ENCODE data around the gene AARS2.

The AARS2 gene

DNA sequence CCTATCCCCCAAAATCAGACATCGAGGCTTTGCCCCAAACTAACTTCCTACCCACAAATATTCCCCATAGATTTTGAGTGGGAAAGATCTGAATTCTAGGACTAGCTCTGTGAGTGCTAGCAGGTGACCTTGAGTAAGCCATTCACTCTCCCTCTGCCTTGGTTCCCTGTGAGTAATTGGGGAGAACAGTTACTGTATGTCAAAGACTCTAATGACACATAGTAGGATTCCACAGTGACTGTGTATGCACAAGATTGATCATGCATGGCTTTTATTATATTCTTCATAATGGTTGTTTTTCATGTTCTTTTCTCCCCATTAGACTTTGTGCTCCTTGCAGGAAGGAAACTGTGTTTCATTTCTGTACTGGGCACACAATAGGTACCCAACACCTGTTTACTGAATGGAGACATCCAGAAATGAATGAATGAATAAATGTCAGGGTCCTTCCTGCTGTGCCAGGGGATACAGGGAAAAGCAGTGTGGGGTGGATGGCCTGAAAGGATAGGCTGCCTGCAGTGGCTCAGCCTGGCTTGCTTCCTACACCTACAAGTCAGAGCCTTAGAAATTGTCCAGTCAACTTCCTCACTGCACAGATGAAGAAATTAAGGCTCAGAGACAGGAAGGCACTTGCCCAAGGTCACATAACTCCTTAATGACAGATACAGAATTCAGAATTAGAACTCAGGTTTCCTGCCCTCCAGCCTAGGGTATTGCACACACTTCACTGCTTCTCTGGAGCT, 43.8 kb downstream of the AARS2 start:
- TF ChIP-seq ZFX (IDR thresholded peaks at IDR 0.05; ENCODE audit: borderline replicate concordance) = no peak
- TF ChIP-seq, protein P1, sequence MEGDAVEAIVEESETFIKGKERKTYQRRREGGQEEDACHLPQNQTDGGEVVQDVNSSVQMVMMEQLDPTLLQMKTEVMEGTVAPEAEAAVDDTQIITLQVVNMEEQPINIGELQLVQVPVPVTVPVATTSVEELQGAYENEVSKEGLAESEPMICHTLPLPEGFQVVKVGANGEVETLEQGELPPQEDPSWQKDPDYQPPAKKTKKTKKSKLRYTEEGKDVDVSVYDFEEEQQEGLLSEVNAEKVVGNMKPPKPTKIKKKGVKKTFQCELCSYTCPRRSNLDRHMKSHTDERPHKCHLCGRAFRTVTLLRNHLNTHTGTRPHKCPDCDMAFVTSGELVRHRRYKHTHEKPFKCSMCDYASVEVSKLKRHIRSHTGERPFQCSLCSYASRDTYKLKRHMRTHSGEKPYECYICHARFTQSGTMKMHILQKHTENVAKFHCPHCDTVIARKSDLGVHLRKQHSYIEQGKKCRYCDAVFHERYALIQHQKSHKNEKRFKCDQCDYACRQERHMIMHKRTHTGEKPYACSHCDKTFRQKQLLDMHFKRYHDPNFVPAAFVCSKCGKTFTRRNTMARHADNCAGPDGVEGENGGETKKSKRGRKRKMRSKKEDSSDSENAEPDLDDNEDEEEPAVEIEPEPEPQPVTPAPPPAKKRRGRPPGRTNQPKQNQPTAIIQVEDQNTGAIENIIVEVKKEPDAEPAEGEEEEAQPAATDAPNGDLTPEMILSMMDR (IDR thresholded peaks at IDR 0.05) = no peak

DNA sequence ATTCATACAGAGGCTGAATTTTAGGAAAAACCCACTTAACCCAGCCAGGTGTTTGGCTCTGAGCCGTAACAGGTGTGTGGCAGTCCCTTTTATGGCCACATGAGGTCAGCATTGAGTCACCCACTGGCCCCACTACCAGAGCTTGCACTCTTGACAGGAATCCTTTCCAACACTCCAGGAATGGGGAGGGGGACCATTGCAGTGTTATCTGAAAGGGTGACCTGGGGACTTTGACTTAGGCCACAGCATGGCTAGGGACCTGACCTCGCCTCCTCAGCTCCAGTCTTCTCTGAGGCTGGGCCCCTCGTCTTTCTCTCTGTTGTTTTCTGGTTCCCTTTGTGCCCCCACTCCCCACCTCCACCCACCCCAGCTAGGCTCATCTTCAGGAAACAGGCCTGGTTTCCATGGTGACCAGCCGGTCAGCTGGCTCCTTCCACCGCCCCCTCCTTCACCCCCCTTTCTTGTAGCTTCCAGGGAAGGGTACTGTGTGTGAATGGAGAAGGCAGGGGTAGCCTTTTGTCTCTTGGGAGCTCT, 45.0 kb downstream of the AARS2 start:
- no peak for TF ChIP-seq ZFX (IDR thresholded peaks at IDR 0.05; ENCODE audit: borderline replicate concordance)
- TF ChIP-seq, protein P1 (IDR thresholded peaks at IDR 0.05) = peak; percentile 96
- H3K27ac ChIP-seq = no peak overlapping the region

More for the DNA sequence above, 43.8 kb downstream of the AARS2 start:
- H3K27ac ChIP-seq = no peak overlapping the region

DNA sequence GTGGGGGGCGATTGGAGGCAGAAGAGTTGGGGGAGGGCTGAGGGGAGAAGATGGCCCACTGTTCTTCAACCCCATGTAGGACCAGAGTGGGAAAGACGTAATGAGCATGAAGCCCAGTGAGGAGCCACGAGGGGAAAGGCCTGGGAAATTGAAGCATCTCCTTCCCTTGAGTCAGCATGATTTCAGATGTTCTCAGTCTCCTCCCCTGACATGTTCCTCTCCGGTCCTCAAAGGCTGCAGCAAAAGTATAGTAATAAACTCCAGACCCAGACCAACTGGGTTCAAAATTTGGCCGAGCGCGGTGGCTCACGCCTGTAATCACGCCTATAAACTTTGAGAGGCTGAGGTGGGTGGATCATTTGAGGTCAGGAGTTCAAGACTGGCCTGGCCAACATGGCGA, 45.9 kb downstream of the AARS2 start:
- TF ChIP-seq ZFX (IDR thresholded peaks at IDR 0.05; ENCODE audit: borderline replicate concordance) = no peak
- TF ChIP-seq, protein P1 (IDR thresholded peaks at IDR 0.05) = no peak
- no peak overlapping the region for H3K27ac ChIP-seq

DNA sequence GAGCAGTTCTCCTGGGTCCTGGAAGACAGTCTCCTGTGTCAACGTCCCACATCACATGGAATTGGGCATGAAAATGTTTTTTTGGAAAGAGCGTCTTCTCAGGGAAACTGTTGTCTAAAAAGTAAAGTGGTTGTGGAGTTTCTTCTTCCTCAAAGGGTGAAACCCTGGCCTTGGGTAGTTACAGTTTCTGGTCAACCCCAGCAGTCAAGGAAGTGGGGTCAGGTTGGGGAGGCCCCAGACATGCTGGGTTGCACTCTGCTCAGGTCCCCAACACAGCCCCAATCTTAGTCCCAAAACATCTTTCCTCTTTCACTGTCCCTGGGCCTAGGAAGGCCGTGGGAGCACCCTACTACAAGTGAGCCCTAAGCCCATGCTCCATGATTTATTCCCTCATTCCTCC, 46.8 kb downstream of the AARS2 start:
- H3K27ac ChIP-seq = no peak overlapping the region
- no peak for TF ChIP-seq ZFX (IDR thresholded peaks at IDR 0.05; ENCODE audit: borderline replicate concordance)

DNA sequence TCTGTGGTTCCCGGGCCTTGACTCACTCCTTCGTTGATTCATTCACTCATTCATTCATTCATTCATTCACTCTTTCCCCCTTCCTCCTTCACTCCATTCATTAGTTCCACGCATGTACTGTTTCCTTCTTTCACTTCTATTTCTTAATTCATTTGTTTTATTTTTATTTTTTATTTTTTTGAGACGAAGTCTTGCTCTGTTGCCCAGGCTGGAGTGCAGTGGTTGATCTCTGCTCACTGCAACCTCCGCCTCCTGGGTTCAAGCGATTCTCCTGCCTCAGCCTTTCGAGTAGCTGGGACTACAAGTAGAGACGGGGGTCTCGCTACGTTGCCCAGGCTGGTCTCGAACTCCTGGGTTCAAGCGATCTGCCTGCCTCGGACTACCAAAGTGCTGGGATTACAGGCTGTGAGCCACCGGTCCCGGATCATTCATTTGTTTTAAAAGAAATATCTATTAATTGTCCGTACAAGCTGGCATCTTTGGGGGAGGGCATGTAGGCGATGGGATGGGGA, 47.4 kb downstream of the AARS2 start:
- peak overlapping the region; percentile 64 for H3K27ac ChIP-seq
- TF ChIP-seq, protein P1 (IDR thresholded peaks at IDR 0.05) = no peak

DNA sequence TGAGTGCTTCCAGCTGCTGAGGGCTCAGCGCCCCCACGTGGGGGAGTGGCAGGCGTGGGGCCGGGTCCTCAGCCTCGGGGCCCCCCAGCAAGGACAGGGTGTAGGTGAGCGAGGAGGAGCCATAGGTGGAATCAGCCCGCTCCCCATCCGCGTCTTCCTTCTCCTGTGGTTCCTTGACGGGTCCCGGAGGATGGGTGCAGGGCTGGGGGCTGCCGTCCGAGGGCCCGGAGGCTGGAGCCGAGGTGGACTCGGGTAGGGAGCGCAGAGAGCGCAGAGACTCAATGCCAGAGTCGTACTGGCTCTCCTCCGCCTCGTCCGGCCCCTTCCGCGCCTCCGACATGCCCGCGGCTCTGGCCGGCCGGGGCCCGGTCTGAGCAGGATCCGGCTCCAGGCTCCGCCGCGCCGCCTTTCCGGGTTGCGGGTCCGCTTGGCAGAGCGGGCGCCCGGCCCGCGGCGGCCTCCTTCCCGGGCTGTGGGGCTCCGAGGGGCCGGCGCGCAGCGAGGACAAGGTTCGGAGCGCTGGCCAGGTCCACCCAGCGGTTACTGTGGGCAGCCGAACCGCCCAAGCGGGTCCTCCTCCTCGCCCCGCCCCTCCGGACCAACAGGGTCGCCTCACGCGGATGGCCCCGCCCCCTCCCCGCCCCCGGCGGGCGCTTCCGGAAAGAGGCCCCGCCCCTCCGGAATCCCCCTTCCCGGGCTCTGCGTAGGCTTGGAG, 48.0 kb downstream of the AARS2 start, which contains the start of gene NFKBIE:
Gene NFKBIE, minus strand, starts transcription at position 545 of the 715 bp plus-strand sequence. Its CDS starts 205 bp downstream, at position 340.
- TF ChIP-seq, protein P1 (IDR thresholded peaks at IDR 0.05) = peak; percentile 29
- TF ChIP-seq ZFX (IDR thresholded peaks at IDR 0.05; ENCODE audit: borderline replicate concordance) = no peak
- H3K27ac ChIP-seq = peak within 1 kb of the TSS; percentile 64

DNA sequence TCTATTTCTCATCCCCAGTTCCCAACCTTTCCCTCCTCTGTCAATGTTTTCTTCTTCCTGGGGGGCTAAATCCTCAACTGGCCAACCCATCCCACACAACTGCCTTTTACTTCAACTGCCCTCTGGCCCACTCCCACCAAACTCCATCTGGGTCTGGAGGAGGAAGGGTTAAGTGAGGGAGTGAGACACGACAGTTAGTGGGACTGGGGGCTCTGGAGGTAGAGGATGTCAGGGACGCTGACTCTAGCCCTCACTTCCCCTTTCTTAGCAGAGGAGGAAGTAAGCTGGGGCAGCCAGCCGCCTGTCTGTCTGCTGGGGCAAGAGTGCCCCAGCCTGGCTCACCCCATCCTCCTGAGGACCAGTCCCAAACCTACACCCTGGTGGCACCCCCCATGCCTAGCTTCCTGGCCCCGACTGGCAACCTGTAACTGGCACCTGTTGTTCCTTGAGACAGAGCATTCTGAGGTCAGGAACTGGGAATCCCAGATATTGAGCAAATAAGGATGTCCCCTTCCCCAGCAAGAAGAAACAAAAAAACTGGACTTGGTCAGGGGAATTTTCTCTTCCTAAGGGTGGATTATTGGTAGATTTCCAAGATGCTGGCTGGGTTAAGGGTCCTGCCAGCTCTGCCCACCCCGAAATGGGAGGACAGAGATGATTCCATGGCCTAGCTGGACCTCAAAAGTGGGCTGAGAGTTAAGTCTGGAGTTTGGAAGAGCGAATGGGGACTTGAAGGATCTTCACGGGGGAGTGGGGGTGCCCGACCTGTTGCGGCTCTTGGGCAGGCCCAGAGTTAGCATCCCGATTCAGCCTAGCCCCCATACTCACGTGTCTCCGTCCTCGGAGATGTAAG, 48.8 kb downstream of the AARS2 start:
- H3K27ac ChIP-seq = peak overlapping the region; percentile 64

More for the DNA sequence above, 48.8 kb downstream of the AARS2 start:
- TF ChIP-seq, protein P1 (IDR thresholded peaks at IDR 0.05) = no peak
- no peak for TF ChIP-seq ZFX (IDR thresholded peaks at IDR 0.05; ENCODE audit: borderline replicate concordance)

Data from 22Rv1 (cell line).